D721Med (cell line): Measurements from ENCODE around the gene STAT3.

Experiments
- DNase-seq: peaks from one replicate; pipeline ENCODE4 v3.0.0; 2011; ENCODE audit warnings: low spot score; ENCODE audit not compliant: insufficient read length
- FAIRE-seq: peaks from 2 replicates; lab custom pipeline; 2011; peaks lifted over from hg19 to GRCh38; lab: Jason Lieb, UNC
- TF ChIP-seq, protein P1 (sequence below): IDR thresholded peaks from 2 replicates; pipeline ENCODE4 v1.5.1; 2012; ENCODE audit warnings: mild to moderate bottlenecking, control low read depth; ENCODE audit not compliant: insufficient read depth; ENCODE audit errors: missing control alignments

The STAT3 gene

DNA sequence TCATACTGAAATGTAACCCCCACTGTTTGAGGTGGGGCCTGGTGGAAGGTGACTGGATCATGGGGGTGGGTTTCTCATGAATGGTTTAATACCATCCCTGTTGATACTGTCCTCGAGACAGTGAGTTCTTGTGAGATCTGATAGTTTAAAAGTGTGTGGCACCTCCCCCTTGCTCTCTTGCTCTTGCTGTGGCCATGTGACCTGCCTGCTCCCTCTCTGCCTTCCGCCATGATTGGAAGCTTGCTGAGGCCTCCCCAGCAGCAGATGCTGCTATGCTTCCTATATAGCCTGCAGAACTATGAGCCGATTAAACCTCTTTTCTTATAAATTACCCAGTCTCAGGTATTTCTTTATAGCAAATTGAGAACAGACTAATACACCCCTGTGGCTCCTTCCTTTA, 40.6 kb downstream of the STAT3 start:
- DNase-seq (no peak), FAIRE-seq (no peak)
- TF ChIP-seq, protein P1, sequence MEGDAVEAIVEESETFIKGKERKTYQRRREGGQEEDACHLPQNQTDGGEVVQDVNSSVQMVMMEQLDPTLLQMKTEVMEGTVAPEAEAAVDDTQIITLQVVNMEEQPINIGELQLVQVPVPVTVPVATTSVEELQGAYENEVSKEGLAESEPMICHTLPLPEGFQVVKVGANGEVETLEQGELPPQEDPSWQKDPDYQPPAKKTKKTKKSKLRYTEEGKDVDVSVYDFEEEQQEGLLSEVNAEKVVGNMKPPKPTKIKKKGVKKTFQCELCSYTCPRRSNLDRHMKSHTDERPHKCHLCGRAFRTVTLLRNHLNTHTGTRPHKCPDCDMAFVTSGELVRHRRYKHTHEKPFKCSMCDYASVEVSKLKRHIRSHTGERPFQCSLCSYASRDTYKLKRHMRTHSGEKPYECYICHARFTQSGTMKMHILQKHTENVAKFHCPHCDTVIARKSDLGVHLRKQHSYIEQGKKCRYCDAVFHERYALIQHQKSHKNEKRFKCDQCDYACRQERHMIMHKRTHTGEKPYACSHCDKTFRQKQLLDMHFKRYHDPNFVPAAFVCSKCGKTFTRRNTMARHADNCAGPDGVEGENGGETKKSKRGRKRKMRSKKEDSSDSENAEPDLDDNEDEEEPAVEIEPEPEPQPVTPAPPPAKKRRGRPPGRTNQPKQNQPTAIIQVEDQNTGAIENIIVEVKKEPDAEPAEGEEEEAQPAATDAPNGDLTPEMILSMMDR, result no peak

DNA sequence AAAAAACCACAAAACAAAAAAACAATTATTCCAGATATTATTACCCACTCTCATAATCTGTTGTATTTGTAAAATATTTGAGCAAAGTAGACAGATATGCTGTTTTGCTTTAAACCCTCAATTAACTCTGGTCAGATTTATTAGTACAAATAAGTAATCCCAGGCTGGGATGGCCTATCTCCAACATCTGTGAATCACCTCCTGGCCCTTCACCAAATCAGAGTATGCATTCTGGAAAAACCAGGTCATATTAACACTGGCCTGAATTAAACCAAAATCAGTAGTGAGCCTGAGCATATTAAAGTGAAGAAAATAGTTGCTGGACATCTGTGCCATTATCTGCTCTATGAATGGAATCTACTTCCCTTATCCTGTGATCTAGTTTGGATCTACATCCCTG, 41.0 kb downstream of the STAT3 start:
- TF ChIP-seq, protein P1, result no peak
- no peak for DNase-seq
- FAIRE-seq, result no peak

DNA sequence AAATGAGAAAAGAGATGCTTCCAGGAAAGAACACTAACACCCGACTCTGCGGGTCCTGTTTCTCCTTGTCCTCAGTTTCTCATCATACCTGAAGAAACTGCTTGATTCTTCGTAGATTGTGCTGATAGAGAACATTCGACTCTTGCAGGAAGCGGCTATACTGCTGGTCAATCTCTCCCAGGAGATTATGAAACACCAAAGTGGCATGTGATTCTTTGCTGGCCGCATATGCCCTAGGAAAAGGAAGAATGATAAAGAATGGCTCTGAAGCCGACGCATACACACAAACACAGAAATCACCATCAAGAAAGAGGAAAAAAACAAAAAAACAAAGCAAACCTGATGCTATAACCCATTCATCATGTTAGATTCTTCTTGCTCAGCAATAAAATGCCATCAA, 41.8 kb downstream of the STAT3 start:
- FAIRE-seq (no peak), DNase-seq (no peak)

DNA sequence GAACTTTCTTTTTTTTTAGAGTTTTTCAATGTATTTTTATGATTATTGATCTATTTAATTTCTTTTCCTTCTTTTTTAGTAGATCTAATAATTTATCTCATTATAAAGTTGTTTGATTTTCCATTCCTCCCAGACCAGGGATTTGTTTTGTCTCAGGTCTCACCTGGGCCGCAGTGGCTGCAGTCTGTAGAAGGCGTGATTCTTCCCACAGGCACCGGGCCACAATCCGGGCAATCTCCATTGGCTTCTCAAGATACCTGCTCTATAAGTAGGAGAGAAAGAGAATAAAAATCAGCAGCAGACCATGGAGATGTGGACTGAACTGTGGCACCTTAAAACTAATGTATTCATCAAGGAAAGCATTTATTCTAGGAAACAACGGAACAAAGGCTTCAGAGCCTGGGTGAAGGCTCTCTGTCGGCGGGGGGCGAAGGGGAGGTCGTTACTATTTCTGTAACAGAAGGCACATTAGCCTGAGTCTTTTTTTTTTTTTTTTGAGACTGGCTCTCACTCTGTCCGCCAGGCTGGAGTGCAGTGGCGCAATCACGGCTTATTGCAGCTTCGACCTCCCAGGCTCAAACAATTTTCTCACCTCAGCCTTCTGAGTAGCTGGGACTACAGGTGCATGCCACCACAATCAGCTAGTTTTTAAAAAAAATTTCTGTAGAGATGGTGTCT, 42.7 kb downstream of the STAT3 start:
- DNase-seq (no peak), FAIRE-seq (no peak)
- TF ChIP-seq, protein P1, result no peak

More for the DNA sequence above, 41.8 kb downstream of the STAT3 start:
- TF ChIP-seq, protein P1, result no peak

DNA sequence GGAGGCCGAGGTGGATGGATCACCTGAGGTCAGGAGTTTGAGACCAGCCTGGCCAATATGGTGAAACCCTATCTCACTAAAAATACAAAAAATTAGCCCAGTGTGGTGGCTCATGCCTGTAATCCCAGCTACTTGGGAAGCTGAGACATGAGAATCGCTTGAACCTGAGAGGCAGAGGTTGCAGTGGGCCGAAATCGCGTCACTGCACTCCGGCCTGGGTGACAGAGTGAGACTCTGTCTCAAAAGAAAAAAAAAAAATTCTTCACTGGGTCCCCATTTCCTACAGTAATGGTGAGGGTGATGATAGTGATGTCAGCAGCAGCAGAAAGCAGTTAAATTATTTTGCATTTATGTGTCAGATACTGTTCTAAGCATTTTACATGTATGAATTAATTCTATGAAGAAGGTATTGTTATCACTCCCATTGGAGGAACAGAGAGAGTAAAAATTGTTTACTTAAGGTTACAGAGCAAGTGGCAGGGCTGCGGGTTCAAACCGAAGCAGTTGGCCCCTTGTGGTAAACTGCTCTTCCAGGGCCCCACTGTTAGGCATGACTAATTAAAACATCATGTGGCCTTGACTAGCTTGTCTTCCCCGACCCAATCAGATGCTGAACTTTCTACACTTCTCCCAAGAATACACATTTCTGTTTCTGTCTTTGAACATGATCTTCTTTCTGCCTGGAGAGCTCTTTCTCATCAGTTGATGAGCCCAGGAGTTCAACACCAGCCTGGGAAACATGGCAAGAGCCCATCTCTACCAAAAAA, 45.8 kb downstream of the STAT3 start:
- FAIRE-seq, result no peak
- TF ChIP-seq, protein P1, result no peak
- DNase-seq, result no peak

DNA sequence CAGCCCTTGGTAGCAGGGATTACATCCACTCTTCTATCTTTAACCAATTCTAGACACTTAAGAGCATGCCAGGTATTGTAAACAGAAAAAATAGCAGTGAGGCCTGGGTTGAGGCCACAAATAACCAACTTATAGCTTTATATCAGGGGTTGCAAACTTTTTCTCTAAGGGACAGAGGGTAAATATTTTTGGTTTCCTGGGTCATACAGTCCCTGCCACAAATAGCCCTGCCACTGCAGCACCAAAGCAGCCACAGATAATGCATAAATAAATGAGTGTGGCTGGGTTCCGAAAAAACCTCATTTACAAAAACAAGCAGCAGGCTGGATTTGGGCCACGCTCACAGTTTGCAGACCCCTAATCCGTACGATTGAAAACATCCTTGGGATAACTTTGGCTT, 46.7 kb downstream of the STAT3 start:
- DNase-seq, result no peak
- FAIRE-seq, result no peak
- TF ChIP-seq, protein P1, result no peak

DNA sequence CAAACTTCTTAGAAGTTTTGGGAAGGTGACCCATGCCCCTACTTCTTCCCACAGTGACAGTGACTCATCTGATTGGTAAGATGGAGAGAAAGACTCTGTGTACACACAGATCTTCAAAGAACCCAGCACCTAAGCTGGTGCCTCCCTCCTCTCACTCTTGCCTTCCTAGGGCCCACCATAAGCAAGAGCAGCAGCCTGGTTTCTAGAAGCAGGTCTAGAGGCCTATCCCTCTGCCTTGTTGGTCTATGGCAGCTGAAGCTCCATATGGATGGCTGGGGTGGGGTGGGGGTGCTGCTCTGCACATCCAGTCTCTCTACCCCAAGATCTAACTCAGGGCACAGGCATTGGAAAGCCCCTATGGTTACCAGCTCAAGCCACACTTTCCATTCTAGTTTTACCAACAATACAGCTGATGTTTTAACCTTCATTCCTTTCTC, 47.5 kb downstream of the STAT3 start:
- FAIRE-seq (no peak), DNase-seq (no peak)
- TF ChIP-seq, protein P1, result no peak
